ENCODE results near the gene OAF.

The OAF gene

DNA sequence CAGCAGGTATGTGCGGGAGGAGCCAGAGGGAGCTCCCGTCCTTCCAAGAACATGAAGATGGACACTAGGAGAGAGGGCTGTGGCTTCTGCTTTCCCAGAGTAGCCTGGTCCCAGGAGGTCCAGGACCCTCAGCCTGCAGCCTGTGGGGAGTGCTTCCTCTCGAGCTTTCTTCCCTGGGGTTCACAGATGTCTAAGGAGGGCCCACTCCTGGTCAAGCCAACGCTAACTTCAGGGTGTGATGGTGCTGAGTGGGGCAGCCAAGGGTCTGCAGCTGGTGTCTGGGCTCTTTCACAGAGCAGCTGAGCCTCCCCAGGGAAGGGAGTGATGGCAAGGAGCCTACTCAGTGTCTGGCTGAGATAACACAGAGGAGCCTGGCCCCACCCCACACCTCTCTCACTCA, 32.4 kb downstream of the OAF start:
- no peak overlapping the region for H3K27ac ChIP-seq (replicated peaks)
- no peak for TF ChIP-seq GABPA (IDR thresholded peaks at IDR 0.05; ENCODE audit: low read depth)
- TF ChIP-seq, protein P1, sequence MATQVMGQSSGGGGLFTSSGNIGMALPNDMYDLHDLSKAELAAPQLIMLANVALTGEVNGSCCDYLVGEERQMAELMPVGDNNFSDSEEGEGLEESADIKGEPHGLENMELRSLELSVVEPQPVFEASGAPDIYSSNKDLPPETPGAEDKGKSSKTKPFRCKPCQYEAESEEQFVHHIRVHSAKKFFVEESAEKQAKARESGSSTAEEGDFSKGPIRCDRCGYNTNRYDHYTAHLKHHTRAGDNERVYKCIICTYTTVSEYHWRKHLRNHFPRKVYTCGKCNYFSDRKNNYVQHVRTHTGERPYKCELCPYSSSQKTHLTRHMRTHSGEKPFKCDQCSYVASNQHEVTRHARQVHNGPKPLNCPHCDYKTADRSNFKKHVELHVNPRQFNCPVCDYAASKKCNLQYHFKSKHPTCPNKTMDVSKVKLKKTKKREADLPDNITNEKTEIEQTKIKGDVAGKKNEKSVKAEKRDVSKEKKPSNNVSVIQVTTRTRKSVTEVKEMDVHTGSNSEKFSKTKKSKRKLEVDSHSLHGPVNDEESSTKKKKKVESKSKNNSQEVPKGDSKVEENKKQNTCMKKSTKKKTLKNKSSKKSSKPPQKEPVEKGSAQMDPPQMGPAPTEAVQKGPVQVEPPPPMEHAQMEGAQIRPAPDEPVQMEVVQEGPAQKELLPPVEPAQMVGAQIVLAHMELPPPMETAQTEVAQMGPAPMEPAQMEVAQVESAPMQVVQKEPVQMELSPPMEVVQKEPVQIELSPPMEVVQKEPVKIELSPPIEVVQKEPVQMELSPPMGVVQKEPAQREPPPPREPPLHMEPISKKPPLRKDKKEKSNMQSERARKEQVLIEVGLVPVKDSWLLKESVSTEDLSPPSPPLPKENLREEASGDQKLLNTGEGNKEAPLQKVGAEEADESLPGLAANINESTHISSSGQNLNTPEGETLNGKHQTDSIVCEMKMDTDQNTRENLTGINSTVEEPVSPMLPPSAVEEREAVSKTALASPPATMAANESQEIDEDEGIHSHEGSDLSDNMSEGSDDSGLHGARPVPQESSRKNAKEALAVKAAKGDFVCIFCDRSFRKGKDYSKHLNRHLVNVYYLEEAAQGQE (IDR thresholded peaks at IDR 0.05; ENCODE audit: insufficient replicate concordance, low read depth) = no peak
- TF ChIP-seq, protein P2, sequence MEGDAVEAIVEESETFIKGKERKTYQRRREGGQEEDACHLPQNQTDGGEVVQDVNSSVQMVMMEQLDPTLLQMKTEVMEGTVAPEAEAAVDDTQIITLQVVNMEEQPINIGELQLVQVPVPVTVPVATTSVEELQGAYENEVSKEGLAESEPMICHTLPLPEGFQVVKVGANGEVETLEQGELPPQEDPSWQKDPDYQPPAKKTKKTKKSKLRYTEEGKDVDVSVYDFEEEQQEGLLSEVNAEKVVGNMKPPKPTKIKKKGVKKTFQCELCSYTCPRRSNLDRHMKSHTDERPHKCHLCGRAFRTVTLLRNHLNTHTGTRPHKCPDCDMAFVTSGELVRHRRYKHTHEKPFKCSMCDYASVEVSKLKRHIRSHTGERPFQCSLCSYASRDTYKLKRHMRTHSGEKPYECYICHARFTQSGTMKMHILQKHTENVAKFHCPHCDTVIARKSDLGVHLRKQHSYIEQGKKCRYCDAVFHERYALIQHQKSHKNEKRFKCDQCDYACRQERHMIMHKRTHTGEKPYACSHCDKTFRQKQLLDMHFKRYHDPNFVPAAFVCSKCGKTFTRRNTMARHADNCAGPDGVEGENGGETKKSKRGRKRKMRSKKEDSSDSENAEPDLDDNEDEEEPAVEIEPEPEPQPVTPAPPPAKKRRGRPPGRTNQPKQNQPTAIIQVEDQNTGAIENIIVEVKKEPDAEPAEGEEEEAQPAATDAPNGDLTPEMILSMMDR (IDR thresholded peaks at IDR 0.05; ENCODE audit: insufficient read depth, low read length) = no peak
- no peak for TF ChIP-seq SPI1 (IDR thresholded peaks at IDR 0.05; ENCODE audit: borderline replicate concordance, low read depth)
- TF ChIP-seq POLR2AphosphoS5 (IDR thresholded peaks at IDR 0.05; ENCODE audit: low read depth) = no peak
- H3K27me3 ChIP-seq (ENCODE audit: insufficient read depth, poor library complexity, severe bottlenecking) = peaks cover 41% of the 10 kb centered on the region
- H3K4me3 ChIP-seq (replicated peaks; ENCODE audit: insufficient read depth, low read length) = no peak overlapping the region
- no peak for DNase-seq (ENCODE audit: low read depth in 1 of 2, low spot score in 1 of 2)

DNA sequence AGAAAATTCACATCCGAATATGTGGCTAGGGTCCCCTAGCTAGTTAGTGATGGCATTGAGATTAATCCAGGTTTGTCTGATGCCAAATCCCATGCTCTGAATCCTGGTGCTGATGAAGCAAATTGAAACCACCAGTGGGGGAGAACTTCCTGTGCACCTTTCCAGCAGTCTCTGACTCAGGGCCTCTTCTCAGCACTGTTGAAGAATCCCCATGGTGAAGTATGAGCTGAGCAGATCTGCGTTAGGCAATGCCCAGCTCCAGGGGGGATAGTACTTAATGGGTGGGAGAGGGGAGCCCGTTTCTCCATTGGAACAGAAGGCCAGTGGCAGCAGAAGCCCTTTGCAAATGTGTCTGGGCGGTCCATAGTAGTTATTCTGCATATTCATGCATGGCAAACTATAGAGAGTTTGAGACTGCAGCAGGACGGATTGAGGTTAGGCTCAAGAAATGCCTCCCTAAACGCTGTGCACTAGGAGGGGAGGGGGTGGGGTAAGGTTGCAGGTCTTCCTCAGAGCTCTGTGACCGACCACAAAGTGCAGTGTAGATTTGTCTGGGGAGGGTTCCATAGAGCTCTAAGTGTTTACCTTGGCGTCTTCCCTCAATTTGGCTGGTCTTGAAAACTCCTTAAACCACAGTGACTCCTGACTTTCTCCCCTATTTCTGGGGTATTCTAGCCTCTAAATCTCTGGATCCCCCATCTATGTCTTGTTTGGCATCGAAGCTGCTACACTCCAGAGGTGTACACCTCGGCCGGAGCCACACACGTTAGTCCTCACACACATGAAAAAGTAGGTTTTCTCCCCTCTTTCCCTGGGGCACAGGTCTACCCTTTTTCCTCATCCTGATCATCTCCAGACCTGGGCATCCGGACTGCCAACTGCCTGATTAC, 33.9 kb downstream of the OAF start:
- H3K27me3 ChIP-seq (ENCODE audit: insufficient read depth, poor library complexity, severe bottlenecking) = peaks cover 36% of the 10 kb centered on the region
- TF ChIP-seq GABPA (IDR thresholded peaks at IDR 0.05; ENCODE audit: low read depth) = no peak
- no peak for TF ChIP-seq SPI1 (IDR thresholded peaks at IDR 0.05; ENCODE audit: borderline replicate concordance, low read depth)
- TF ChIP-seq POLR2AphosphoS5 (IDR thresholded peaks at IDR 0.05; ENCODE audit: low read depth) = no peak
- TF ChIP-seq, protein P1 (IDR thresholded peaks at IDR 0.05; ENCODE audit: insufficient replicate concordance, low read depth) = no peak
- TF ChIP-seq, protein P2 (IDR thresholded peaks at IDR 0.05; ENCODE audit: insufficient read depth, low read length) = no peak
- no peak for DNase-seq (ENCODE audit: low read depth in 1 of 2, low spot score in 1 of 2)
- H3K27ac ChIP-seq (replicated peaks) = no peak overlapping the region
- no peak overlapping the region for H3K4me3 ChIP-seq (replicated peaks; ENCODE audit: insufficient read depth, low read length)

DNA sequence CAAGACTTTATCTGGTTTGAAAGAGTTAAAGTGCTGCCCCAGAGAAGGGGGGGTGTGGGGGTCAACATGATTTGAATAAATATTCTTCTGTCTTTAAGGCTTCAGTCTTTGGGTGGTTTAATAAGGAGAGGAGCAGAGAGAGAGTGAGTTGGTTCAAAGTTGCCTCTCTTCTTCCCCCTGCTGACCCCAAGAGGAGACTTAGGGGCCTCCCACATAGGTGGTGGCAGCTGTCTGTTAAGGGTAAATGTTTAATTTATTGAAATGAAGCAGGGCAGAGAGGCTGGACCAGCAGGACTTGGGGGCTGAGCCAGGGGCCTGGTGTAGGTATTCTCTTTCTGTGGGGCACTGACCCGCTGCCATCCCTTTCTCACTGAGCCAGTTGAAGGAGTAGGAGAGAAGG, 34.6 kb downstream of the OAF start:
- no peak overlapping the region for H3K27ac ChIP-seq (replicated peaks)
- no peak for TF ChIP-seq GABPA (IDR thresholded peaks at IDR 0.05; ENCODE audit: low read depth)
- TF ChIP-seq, protein P1 (IDR thresholded peaks at IDR 0.05; ENCODE audit: insufficient replicate concordance, low read depth) = no peak
- no peak for TF ChIP-seq SPI1 (IDR thresholded peaks at IDR 0.05; ENCODE audit: borderline replicate concordance, low read depth)
- TF ChIP-seq, protein P2 (IDR thresholded peaks at IDR 0.05; ENCODE audit: insufficient read depth, low read length) = no peak
- TF ChIP-seq POLR2AphosphoS5 (IDR thresholded peaks at IDR 0.05; ENCODE audit: low read depth) = no peak
- no peak overlapping the region for H3K4me3 ChIP-seq (replicated peaks; ENCODE audit: insufficient read depth, low read length)
- DNase-seq (ENCODE audit: low read depth in 1 of 2, low spot score in 1 of 2) = no peak
- H3K27me3 ChIP-seq (ENCODE audit: insufficient read depth, poor library complexity, severe bottlenecking) = peaks cover 35% of the 10 kb centered on the region
